AG09319 (cell line): ENCODE measurements around the gene RNF151.
"Not testable (repeated sequence)": the region's sequence is repeated elsewhere in the genome, so short reads cannot be mapped to it uniquely, and the experiment has no call there.

Experiments used
- DNase-seq: peaks from one replicate; pipeline ENCODE4 v3.0.0-alpha.2; 2010; ENCODE audit warnings: low read depth; ENCODE audit errors: extremely low read depth
- TF ChIP-seq, protein P1 (sequence below): IDR thresholded peaks from 2 replicates; pipeline ENCODE4 v1.5.1; 2011; ENCODE audit warnings: low read depth, mild to moderate bottlenecking, inconsistent platforms, low read length, moderate library complexity

RNF151 gene

GRCh38 chr16:2007081-2007836, 40.6 kb downstream of the RNF151 start:
- DNase-seq = no peak
- TF ChIP-seq, protein P1, sequence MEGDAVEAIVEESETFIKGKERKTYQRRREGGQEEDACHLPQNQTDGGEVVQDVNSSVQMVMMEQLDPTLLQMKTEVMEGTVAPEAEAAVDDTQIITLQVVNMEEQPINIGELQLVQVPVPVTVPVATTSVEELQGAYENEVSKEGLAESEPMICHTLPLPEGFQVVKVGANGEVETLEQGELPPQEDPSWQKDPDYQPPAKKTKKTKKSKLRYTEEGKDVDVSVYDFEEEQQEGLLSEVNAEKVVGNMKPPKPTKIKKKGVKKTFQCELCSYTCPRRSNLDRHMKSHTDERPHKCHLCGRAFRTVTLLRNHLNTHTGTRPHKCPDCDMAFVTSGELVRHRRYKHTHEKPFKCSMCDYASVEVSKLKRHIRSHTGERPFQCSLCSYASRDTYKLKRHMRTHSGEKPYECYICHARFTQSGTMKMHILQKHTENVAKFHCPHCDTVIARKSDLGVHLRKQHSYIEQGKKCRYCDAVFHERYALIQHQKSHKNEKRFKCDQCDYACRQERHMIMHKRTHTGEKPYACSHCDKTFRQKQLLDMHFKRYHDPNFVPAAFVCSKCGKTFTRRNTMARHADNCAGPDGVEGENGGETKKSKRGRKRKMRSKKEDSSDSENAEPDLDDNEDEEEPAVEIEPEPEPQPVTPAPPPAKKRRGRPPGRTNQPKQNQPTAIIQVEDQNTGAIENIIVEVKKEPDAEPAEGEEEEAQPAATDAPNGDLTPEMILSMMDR = no peak

- TF ChIP-seq, protein P1 = no peak
- peak; percentile 69 for DNase-seq
Observed at GRCh38 chr16:2008009-2008526, 41.4 kb downstream of the RNF151 start.

GRCh38 chr16:2008631-2009163, 42.0 kb downstream of the RNF151 start:
- no peak for DNase-seq
- TF ChIP-seq, protein P1 = no peak

DNA sequence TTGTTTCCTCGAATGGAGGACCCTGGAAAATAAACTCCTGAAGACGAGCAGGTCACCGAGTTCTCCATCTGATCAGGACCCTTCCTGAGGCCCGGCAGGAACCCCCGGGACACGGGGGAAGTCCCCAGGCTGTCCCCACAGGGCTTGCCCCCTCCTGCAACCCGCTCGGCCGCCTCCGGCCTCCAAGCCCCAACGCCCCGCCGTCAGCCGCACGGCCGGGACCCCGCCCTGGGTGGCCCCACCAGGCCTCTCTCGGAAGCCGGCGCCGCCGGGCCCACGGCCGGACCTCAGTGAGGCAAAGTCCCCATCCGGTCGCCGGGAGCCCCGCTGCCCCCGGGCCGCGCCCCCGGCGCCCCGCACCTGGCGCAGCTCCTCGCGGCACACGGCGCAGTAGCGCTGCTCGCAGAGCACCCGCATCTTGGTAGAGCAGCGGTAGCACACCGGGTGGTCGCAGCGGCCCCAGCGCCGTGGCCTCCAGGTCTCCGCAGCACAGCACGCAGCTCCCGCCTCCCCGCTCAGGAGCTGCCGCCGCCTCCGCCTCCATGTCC, 42.6 kb downstream of the RNF151 start:
- DNase-seq = no peak
- TF ChIP-seq, protein P1 = no peak

DNA sequence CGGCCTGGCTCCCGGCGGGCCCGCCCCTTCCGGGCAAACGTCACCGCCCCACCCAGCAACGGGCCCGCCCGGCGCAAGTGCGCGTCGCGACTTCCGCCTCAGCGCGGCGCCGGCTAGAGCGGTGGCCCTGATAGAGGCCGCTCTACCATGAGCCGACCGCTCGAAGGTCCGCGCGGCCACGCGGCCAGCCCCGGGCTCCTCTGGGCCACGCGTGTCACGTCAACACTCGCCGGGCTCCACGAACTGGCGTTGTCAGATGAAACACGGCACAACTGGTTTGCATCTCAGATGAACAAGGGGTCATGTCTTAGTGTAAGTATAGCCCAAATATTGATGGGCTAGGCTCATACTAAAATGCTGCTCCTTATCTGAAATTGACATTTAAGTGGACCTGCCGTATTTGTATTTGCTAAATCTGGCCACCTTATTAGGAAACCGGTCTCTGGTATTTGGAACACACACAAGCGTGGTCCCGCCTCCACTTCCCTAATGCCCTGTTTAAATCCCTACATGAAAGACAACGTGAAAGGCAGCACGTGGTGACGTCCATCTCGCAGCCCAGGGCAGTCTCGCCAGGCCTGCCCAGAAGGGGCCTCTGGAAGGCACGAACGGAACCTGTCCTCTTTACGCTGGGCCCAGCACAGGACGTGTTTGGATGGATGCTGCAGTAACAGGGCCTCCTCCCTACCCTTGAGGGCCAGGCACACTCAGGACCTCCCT, 43.3 kb downstream of the RNF151 start, which contains the start of gene ZNF598:
Gene ZNF598, minus strand, starts transcription at position 31 of the 720 bp plus-strand sequence.
- TF ChIP-seq, protein P1 = no peak; the same call in 1 of the 2 replicates
- DNase-seq = peak; percentile 66

DNA sequence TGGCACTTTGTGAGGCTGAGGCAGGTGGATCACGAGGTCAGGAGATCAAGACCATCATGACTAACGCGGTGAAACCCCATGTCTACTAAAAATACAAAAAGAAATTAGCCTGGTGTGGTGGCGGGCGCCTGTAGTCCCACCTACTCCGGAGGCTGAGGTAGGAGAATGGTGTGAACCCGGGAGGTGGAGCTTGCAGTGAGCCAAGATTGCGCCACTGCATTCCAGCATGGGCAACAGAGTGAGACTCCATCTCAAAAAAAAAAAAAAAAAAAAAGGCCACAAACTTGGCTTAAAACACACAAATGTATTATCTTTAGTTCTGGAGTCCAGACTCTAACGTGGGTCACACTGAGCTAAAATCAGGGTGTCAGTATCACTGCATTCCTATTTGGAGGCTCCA, 45.1 kb downstream of the RNF151 start:
- not testable (repeated sequence) for DNase-seq

DNA sequence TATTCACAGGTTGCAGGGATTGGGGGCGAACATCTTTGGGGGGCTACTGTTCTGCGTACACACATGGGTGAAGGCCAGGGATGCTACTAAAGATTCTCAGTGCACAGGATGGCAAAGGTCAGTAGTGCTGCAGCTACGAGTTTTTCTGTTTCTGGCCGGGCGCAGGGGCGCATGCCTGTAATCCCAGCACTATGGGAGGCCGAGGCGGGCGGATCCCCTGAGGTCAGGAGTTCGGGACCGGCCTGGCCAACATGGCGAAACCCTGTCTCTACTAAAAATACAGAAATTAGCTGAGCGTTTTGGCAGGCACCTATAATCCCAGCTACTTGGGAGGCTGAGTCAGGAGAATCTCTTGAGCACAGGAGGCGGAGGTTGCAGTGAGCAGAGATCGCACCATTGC, 46.9 kb downstream of the RNF151 start:
- no peak for DNase-seq
- TF ChIP-seq, protein P1 = no peak
